GM18870 (cell line): Measurements from ENCODE around the gene SYT17.

Source experiments
- ATAC-seq: cut with Tn5 transposase; IDR thresholded peaks from one replicate; pipeline ENCODE4 v1.9.1; 2021; ENCODE audit warnings: moderate library complexity; ENCODE audit not compliant: unreplicated experiment

Gene SYT17

GRCh38 chr16:19242987-19243575 lies 75.0 kb downstream of the SYT17 start:
- ATAC-seq, result no peak

GRCh38 chr16:19245326-19245925 lies 77.4 kb downstream of the SYT17 start:
- ATAC-seq, result no peak

GRCh38 chr16:19252904-19253303 lies 84.9 kb downstream of the SYT17 start:
- ATAC-seq, result no peak

- no peak for ATAC-seq
Observed at GRCh38 chr16:19254611-19255010, 86.6 kb downstream of the SYT17 start.

GRCh38 chr16:19264123-19264673 lies 96.2 kb downstream of the SYT17 start:
- ATAC-seq, result no peak

- no peak for ATAC-seq
Observed at GRCh38 chr16:19265380-19265930, 97.4 kb downstream of the SYT17 start.

- no peak for ATAC-seq
Observed at GRCh38 chr16:19266774-19267173, 98.7 kb downstream of the SYT17 start.

- no peak for ATAC-seq
Observed at GRCh38 chr16:19269098-19269497, 101.1 kb downstream of the SYT17 start.

GRCh38 chr16:19274165-19274797 lies 106.2 kb downstream of the SYT17 start:
- no peak for ATAC-seq

- ATAC-seq, result no peak
Observed at GRCh38 chr16:19278403-19278802, 110.4 kb downstream of the SYT17 start.

- no peak for ATAC-seq
Observed at GRCh38 chr16:19281246-19281645, 113.2 kb downstream of the SYT17 start.

- no peak for ATAC-seq
Observed at GRCh38 chr16:19282101-19282500, 114.1 kb downstream of the SYT17 start.

GRCh38 chr16:19283637-19284036 lies 115.6 kb downstream of the SYT17 start:
- no peak for ATAC-seq

- no peak for ATAC-seq
Observed at GRCh38 chr16:19284207-19284606, 116.2 kb downstream of the SYT17 start.

GRCh38 chr16:19285431-19285830 lies 117.4 kb downstream of the SYT17 start, which contains the start of gene CLEC19A:
Gene CLEC19A, plus strand, starts transcription at chr16:19285731. Its CDS starts 121 bp downstream, at chr16:19285852.
- ATAC-seq, result no peak

- no peak for ATAC-seq
Observed at GRCh38 chr16:19286827-19287226, 118.8 kb downstream of the SYT17 start.

- ATAC-seq, result no peak
Observed at GRCh38 chr16:19287241-19287640, 119.2 kb downstream of the SYT17 start.

- ATAC-seq, result no peak
Observed at GRCh38 chr16:19288872-19289799, 121.1 kb downstream of the SYT17 start.

- no peak for ATAC-seq
Observed at GRCh38 chr16:19289811-19290485, 121.9 kb downstream of the SYT17 start.

GRCh38 chr16:19290860-19291259 lies 122.8 kb downstream of the SYT17 start:
- ATAC-seq, result no peak
